GM06990 (cell line): ENCODE results near the gene SELENOF.

Experiments used
- DNase-seq: peaks from one replicate; pipeline ENCODE4 v3.0.0-alpha.2; 2011; ENCODE audit not compliant: insufficient read length; ENCODE audit errors: extremely low read depth
- H3K27me3 ChIP-seq: replicated peaks from 2 replicates; pipeline ENCODE4 v1.6.0; 2011; ENCODE audit warnings: low read length; ENCODE audit not compliant: control insufficient read depth, insufficient read depth
- H3K36me3 ChIP-seq: 2 replicates; pipeline ENCODE4 v1.5.1; 2011; ENCODE audit warnings: low read length; ENCODE audit not compliant: control insufficient read depth, insufficient read depth
- H3K4me3 ChIP-seq: replicated peaks from 2 replicates; pipeline ENCODE4 v1.5.1; 2011; ENCODE audit warnings: low read depth, mild to moderate bottlenecking, control low read depth, low read length
- CTCF ChIP-seq: IDR thresholded peaks from 2 replicates; pipeline ENCODE4 v1.5.1; 2011; ENCODE audit warnings: low read length, control low read depth, mild to moderate bottlenecking, inconsistent platforms; ENCODE audit not compliant: insufficient read depth, poor library complexity, severe bottlenecking

SELENOF gene

GRCh38 chr1:86951430-86951829 lies 37.5 kb upstream of the SELENOF start:
- Histone ChIP-seq H3K27me3 (no peaks in the 10 kb centered on the region), H3K4me3 (no peak overlapping the region), H3K36me3 (no peaks in the 10 kb centered on the region)
- no peak for DNase-seq
- no peak for TF ChIP-seq CTCF

- H3K4me3 ChIP-seq: no peak overlapping the region
- no peak for DNase-seq
- H3K36me3 ChIP-seq: no peaks in the 10 kb centered on the region
- no peaks in the 10 kb centered on the region for H3K27me3 ChIP-seq
- TF ChIP-seq CTCF: no peak
Measured at GRCh38 chr1:86950712-86951419, 36.9 kb upstream of the SELENOF start.

- no peaks in the 10 kb centered on the region for H3K27me3 ChIP-seq
- no peaks in the 10 kb centered on the region for H3K36me3 ChIP-seq
- no peak for DNase-seq
- TF ChIP-seq CTCF: no peak
- no peak overlapping the region for H3K4me3 ChIP-seq
Measured at GRCh38 chr1:86948212-86948611, 34.3 kb upstream of the SELENOF start.

- Histone ChIP-seq H3K36me3 (no peaks in the 10 kb centered on the region), H3K4me3 (no peak overlapping the region), H3K27me3 (no peaks in the 10 kb centered on the region)
- DNase-seq: no peak
- TF ChIP-seq CTCF: no peak
Measured at GRCh38 chr1:86942743-86943142, 28.8 kb upstream of the SELENOF start.

GRCh38 chr1:86942042-86942441 lies 28.1 kb upstream of the SELENOF start:
- Histone ChIP-seq H3K27me3 (no peaks in the 10 kb centered on the region), H3K36me3 (no peaks in the 10 kb centered on the region), H3K4me3 (no peak overlapping the region)
- DNase-seq: no peak
- TF ChIP-seq CTCF: no peak

- Histone ChIP-seq H3K36me3 (no peaks in the 10 kb centered on the region), H3K27me3 (no peaks in the 10 kb centered on the region), H3K4me3 (no peak overlapping the region)
- no peak for TF ChIP-seq CTCF
- DNase-seq: no peak
Measured at GRCh38 chr1:86940599-86940998, 26.7 kb upstream of the SELENOF start.
